ENCODE measurements around the gene APRT. TPM values are rescaled to one million over a fixed set of nuclear protein-coding genes. Genes with fewer than 3 reads are reported as not detected.

The APRT gene
- total and polyA plus RNA-seq, 9 of the 15 experiments (the other 6 are each of a cell fraction or from before 2014, with no cell fraction given) = 41.7 to 409 (median 146) TPM

- TF ChIP-seq ZBTB43 (CRISPR knock-in tag; IDR thresholded peaks at IDR 0.05) (0 out of 2 replicates have a peak, but pooled peaks have one; percentile 59), DEAF1 (CRISPR knock-in tag; IDR thresholded peaks at IDR 0.05) (no peak), MYNN (IDR thresholded peaks at IDR 0.05) (no peak), MYNN (CRISPR knock-in tag; IDR thresholded peaks at IDR 0.05) (no peak), HCFC1 (IDR thresholded peaks at IDR 0.05; ENCODE audit: low read depth, low read length) (peak; percentile 18; the same call in 1 of the 2 replicates), TBL1XR1 (IDR thresholded peaks at IDR 0.05; ENCODE audit: low read length in 2 of 2) (peak in 1 of 2 experiments; percentile 7; a peak in 1 of 4 replicates), RFX7 (CRISPR knock-in tag; IDR thresholded peaks at IDR 0.05) (no peak), JUN (IDR thresholded peaks at IDR 0.05; ENCODE audit: borderline replicate concordance, low read depth, low read length) (no peak), JUN (CRISPR knock-in tag; IDR thresholded peaks at IDR 0.05; ENCODE audit: borderline replicate concordance) (0 out of 2 replicates have a peak, but pooled peaks have one; percentile 74), MYC (IDR thresholded peaks at IDR 0.05; ENCODE audit: low read depth, low read length) (peak; percentile 69), MYC (CRISPR knock-in tag; IDR thresholded peaks at IDR 0.05; ENCODE audit: borderline replicate concordance, low read depth) (0 out of 2 replicates have a peak, but pooled peaks have one; percentile 26)
Measured at GRCh38 chr16:88803264-88803987, 8.3 kb downstream of the APRT start, which contains the start of gene CDT1 (continued).
